Parathyroid adenoma (tissue), 2 donors: ENCODE results near the gene RALGDS.
A peak's percentile ranks its signal among the peaks of the same experiment; 100 is the strongest.

Source experiments
- H2AFZ ChIP-seq: fragments of 300-600 bp; sonication (generic); one replicate; pipeline ENCODE4 v1.7.0; 2017; ENCODE audit warnings: antibody characterized with exemption, mild to moderate bottlenecking
- H3K27ac ChIP-seq: fragments of 300-600 bp; sonication (generic); one replicate; pipeline ENCODE4 v1.7.0; 2017
- H3K27me3 ChIP-seq: fragments of 300-600 bp; sonication (generic); one replicate; pipeline ENCODE4 v1.7.0; 2017; ENCODE audit warnings: low read length; ENCODE audit not compliant: control insufficient read depth, insufficient read depth
- H3K36me3 ChIP-seq: fragments of 300-600 bp; sonication (generic); one replicate; pipeline ENCODE4 v1.7.0; 2017; ENCODE audit warnings: low read length; ENCODE audit not compliant: control insufficient read depth, insufficient read depth
- H3K4me1 ChIP-seq: fragments of 300-600 bp; sonication (generic); one replicate; pipeline ENCODE4 v1.7.0; 2017; ENCODE audit warnings: control low read depth
- H3K4me2 ChIP-seq: fragments of 300-600 bp; sonication (generic); one replicate; pipeline ENCODE4 v1.7.0; 2017; ENCODE audit warnings: low read length
- H3K4me3 ChIP-seq: fragments of 300-600 bp; sonication (generic); one replicate; pipeline ENCODE4 v1.7.0; 2017; ENCODE audit warnings: low read depth, low read length
- H3K79me2 ChIP-seq: fragments of 300-600 bp; sonication (generic); one replicate; pipeline ENCODE4 v1.7.0; 2017; ENCODE audit warnings: control low read depth
- H3K9ac ChIP-seq: fragments of 300-600 bp; sonication (generic); one replicate; pipeline ENCODE4 v1.7.0; 2017; ENCODE audit warnings: mild to moderate bottlenecking
- H3K9me3 ChIP-seq: fragments of 300-600 bp; sonication (generic); one replicate; pipeline ENCODE4 v1.7.0; 2017; ENCODE audit warnings: low read length; ENCODE audit not compliant: control insufficient read depth
- TF ChIP-seq, protein P1 (sequence below): fragments of 300-600 bp; sonication (generic); IDR thresholded peaks from one replicate; pipeline ENCODE4 v1.7.0; 2017; ENCODE audit warnings: antibody characterized with exemption, mild to moderate bottlenecking
- donor health status: primary hyperparathyroidism.

The RALGDS gene

DNA sequence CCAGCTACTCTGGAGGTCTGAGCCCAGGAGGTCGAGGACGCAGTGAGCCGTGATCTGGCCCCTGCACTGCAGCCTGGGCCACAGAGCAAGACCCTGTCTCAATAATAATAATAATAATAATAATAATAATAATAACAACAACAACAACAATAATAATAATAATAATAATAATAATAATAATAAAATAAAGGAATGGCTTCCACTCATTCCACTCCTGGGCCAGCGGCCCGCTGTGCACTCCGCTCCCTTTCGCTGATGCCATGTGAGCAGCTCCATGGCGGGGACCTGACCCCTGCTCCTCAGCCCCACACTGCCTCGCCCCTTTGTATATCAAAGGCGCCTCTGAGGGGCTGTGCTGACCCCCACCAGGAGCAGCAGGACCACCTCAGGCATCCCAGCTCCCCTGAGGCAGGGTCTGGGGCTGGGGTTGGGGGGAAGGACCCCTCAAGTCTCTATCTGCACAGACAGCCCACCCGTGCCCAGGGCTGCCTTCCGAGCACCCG lies 22.6 kb upstream of the RALGDS start:
- peaks cover 9% of the 10 kb centered on the region for H3K4me1 ChIP-seq

DNA sequence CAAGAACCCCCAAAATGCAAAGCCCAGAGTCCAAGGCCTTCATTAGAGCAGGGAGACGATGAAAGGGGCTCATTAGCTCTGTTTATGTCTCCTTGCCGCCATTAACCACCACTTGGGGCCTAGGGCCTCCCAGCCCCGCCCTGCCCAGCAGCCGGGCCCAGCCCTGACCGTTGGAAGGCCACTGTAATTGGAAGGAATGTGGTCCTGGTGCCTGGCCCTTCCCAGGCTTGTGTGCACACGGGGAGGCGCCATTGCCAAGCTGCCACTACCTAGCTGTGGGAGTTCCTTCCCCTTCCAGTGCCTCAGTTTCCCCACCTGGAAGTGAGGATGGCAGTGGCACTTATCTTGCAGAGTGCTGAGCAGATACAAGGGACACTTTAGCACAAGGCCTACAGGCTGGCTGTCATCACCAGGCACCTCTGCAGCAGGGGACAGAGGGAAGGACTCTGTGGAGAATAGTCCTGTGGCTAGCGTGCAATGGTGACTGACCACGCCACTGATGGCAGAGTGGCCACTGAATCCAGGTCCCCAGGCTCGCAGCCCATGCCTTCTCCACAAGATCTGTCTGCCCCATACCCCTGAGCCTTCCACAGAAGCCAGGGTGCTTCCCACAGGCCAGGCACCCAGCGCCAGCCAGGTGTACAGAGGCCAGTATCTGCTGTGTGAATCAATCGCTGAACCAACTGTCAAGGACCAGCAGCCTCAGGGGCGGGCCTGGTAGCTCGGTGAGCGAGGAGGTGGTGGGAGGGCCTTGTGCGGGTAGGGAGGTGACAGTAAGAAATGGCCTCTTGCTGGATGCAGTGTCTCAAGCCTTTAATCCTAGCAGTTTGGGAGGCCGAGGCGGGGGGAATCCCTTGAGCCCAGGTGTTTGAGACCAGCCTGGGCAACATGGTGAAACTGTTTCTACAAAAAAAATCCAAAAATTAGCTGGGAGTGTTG lies 21.9 kb upstream of the RALGDS start:
- Histone ChIP-seq H3K27me3 (no peaks in the 10 kb centered on the region), H3K4me2 (no peak overlapping the region), H2AFZ (no peak overlapping the region), H3K9me3 (no peaks in the 10 kb centered on the region), H3K27ac (no peak overlapping the region), H3K9ac (no peak overlapping the region), H3K4me3 (no peak overlapping the region), H3K4me1 (peaks cover 8% of the 10 kb centered on the region), H3K79me2 (peaks cover 13% of the 10 kb centered on the region), H3K36me3 (no peaks in the 10 kb centered on the region)
- TF ChIP-seq, protein P1, sequence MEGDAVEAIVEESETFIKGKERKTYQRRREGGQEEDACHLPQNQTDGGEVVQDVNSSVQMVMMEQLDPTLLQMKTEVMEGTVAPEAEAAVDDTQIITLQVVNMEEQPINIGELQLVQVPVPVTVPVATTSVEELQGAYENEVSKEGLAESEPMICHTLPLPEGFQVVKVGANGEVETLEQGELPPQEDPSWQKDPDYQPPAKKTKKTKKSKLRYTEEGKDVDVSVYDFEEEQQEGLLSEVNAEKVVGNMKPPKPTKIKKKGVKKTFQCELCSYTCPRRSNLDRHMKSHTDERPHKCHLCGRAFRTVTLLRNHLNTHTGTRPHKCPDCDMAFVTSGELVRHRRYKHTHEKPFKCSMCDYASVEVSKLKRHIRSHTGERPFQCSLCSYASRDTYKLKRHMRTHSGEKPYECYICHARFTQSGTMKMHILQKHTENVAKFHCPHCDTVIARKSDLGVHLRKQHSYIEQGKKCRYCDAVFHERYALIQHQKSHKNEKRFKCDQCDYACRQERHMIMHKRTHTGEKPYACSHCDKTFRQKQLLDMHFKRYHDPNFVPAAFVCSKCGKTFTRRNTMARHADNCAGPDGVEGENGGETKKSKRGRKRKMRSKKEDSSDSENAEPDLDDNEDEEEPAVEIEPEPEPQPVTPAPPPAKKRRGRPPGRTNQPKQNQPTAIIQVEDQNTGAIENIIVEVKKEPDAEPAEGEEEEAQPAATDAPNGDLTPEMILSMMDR, result no peak

More for the DNA sequence above, 22.6 kb upstream of the RALGDS start:
- Histone ChIP-seq H3K4me3 (peak overlapping the region; percentile 48), H3K4me2 (peak overlapping the region; percentile 90), H3K27ac (peak overlapping the region; percentile 73), H3K9me3 (no peaks in the 10 kb centered on the region), H3K9ac (no peak overlapping the region), H3K36me3 (no peaks in the 10 kb centered on the region), H3K27me3 (no peaks in the 10 kb centered on the region), H2AFZ (no peak overlapping the region), H3K79me2 (peaks cover 13% of the 10 kb centered on the region)
- TF ChIP-seq, protein P1, result no peak

DNA sequence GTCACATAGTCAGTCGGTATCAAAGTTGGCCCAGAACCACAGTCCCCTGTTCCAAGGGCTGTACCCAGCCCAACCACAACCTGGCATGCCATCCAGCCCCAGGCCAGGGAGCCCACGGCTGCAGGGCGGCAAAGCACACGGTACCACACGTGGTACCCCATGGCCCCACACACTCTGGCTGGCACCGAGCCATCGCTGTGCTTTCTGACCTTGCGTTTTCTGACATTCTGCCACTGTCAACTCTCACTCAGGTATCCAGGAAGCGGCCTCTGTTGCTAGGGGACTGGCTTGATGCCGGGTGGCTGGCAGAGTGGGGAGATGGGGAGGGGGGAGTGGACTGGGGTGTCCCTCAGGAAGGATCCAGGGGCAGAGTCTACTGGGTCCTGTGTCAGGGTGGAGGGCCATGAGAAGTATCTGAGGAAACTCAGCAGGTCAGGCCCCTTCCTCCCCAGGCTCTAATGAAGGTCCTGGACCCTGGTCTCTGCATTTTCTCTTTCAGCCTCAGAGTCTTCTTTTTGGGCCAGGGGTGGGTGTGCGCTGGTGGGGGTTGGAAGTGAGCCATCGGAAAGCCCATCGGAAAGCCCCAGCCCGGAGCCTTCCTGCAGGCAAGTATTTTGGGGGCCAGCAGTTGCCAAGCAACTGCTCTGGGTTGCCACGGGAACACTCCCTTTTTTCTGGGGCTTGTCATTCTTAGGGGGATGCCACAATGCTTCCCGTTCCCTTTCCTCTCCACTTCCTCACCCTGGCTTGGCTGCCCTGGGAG lies 21.0 kb upstream of the RALGDS start:
- no peak overlapping the region for H2AFZ ChIP-seq
- no peak overlapping the region for H3K27ac ChIP-seq
- H3K36me3 ChIP-seq, result no peaks in the 10 kb centered on the region
- no peak overlapping the region for H3K9ac ChIP-seq
- no peak overlapping the region for H3K4me2 ChIP-seq
- TF ChIP-seq, protein P1, result no peak
- H3K79me2 ChIP-seq, result peaks cover 13% of the 10 kb centered on the region
- no peaks in the 10 kb centered on the region for H3K27me3 ChIP-seq
- no peaks in the 10 kb centered on the region for H3K9me3 ChIP-seq
- H3K4me1 ChIP-seq, result peaks cover 5% of the 10 kb centered on the region
- no peak overlapping the region for H3K4me3 ChIP-seq

DNA sequence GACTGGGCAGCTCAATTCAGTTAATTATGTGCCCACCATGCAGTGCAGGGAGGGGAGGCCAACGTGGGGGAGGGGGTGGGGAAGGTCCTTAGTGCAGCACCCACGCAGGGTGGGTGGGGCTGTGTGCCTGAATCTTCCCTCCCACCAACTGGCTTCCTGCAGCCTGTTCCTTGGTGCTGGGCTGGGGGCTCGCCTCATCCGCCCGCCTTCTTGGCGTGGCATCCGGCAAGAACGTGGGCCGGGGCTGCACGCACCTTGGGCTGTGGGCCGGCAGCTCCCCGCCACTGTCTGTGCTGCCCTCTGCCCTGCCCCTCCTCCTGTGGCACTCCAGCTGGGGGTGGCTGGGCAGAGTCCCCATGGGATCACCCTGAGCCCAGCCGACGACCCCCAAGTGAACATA lies 19.6 kb upstream of the RALGDS start:
- Histone ChIP-seq H3K9ac (no peak overlapping the region), H3K9me3 (no peaks in the 10 kb centered on the region), H2AFZ (no peak overlapping the region), H3K4me3 (no peak overlapping the region), H3K4me2 (no peak overlapping the region), H3K79me2 (peaks cover 13% of the 10 kb centered on the region), H3K27me3 (no peaks in the 10 kb centered on the region), H3K4me1 (peaks cover 6% of the 10 kb centered on the region), H3K36me3 (no peaks in the 10 kb centered on the region), H3K27ac (no peak overlapping the region)
- TF ChIP-seq, protein P1, result no peak
